Measurements from ENCODE around the gene ATP10A. TPM values are rescaled to one million over a fixed set of nuclear protein-coding genes. Genes with fewer than 3 reads are reported as not detected.

The ATP10A gene
- total and polyA plus RNA-seq, 9 of the 15 experiments (the other 6 are each of a cell fraction or from before 2014, with no cell fraction given): 0.09 TPM; not detected in 8

DNA sequence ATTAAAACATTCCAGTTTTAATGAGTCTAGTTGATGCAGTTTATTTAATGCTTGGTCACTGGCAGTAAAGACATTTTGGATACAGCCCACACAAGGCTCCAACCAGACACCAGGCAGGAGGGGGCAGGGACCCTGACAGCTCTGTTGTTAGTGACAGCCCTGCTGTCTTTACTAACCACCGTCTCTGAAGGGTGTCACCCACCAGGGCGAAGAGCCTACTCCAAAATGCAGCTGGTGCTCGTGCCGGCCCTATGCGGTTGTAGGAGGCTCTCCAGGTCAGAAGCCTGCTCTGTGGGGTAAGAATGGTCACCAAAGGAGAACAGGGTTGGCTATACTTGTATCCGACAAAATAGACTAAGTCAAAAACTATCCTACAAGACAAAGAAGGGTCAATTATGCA lies 132.2 kb downstream of the ATP10A start:
- WGBS (ENCODE audit: insufficient coverage, low coverage, missing lambda C conversion rate): 0% methylated on average over 6 of the region's 6 CpGs
- CTCF ChIA-PET (ENCODE audit: low intra/inter-chr PET ratio): no interaction called here
- in situ Hi-C loops (cut with MboI): no loop called here

More for the DNA sequence above, 132.2 kb downstream of the ATP10A start:
- DNase-seq (ENCODE audit: extremely low read depth in 1 of 4, low spot score in 3 of 4) (no peak), ATAC-seq (no peak), FAIRE-seq (no peak)
- H3K27me3 ChIP-seq (ENCODE audit: control insufficient read depth in 2 of 2, insufficient read depth in 2 of 2, low read length in 2 of 2): peaks cover 0 to 25% of the 10 kb centered on the region in 2 experiments; a peak in 3 of 5 replicates
- H4K20me1 ChIP-seq (replicated peaks; ENCODE audit: control insufficient read depth, insufficient read depth, low read length): 0 out of 2 replicates have a peak, but pooled peaks cover 4% of the 10 kb centered on the region
- no TSS peak for BruUV-seq (replicated peaks)
- H2AFZ ChIP-seq (ENCODE audit: low read depth, low read length): no peak overlapping the region
- H3K4me1 ChIP-seq (replicated peaks in 1 of 2; ENCODE audit: control insufficient read depth in 2 of 2, insufficient read depth in 2 of 2, low read length in 2 of 2): no peaks in the 10 kb centered on the region
- intact Hi-C loops (cut with micrococcal nuclease): no loop called here
- no peaks in the 10 kb centered on the region for H3K36me3 ChIP-seq (ENCODE audit: control insufficient read depth, insufficient read depth, low read length)
- H3K4me2 ChIP-seq (ENCODE audit: insufficient read depth, low read length): no peak overlapping the region
- H3K9me1 ChIP-seq (ENCODE audit: control insufficient read depth, insufficient read depth, low read length): no peaks in the 10 kb centered on the region
- H3K79me2 ChIP-seq (ENCODE audit: control insufficient read depth, insufficient read depth, low read length): no peaks in the 10 kb centered on the region
- TF ChIP-seq ZNF696 (CRISPR knock-in tag; conservative IDR thresholded peaks at IDR 0.05) (no peak), SMAD1 (IDR thresholded peaks at IDR 0.05; ENCODE audit: low read depth, low read length, partially characterized antibody) (no peak), ZNF589 (CRISPR knock-in tag; IDR thresholded peaks at IDR 0.05; ENCODE audit: low read depth) (no peak), ZNF280B (CRISPR knock-in tag; IDR thresholded peaks at IDR 0.05) (no peak), ZNF445 (CRISPR knock-in tag; IDR thresholded peaks at IDR 0.05; ENCODE audit: low read depth) (no peak), ZNF384 (IDR thresholded peaks at IDR 0.05; ENCODE audit: low read depth, low read length) (no peak), ZNF282 (CRISPR knock-in tag; IDR thresholded peaks at IDR 0.05) (no peak)
- TF ChIP-seq, protein P1, sequence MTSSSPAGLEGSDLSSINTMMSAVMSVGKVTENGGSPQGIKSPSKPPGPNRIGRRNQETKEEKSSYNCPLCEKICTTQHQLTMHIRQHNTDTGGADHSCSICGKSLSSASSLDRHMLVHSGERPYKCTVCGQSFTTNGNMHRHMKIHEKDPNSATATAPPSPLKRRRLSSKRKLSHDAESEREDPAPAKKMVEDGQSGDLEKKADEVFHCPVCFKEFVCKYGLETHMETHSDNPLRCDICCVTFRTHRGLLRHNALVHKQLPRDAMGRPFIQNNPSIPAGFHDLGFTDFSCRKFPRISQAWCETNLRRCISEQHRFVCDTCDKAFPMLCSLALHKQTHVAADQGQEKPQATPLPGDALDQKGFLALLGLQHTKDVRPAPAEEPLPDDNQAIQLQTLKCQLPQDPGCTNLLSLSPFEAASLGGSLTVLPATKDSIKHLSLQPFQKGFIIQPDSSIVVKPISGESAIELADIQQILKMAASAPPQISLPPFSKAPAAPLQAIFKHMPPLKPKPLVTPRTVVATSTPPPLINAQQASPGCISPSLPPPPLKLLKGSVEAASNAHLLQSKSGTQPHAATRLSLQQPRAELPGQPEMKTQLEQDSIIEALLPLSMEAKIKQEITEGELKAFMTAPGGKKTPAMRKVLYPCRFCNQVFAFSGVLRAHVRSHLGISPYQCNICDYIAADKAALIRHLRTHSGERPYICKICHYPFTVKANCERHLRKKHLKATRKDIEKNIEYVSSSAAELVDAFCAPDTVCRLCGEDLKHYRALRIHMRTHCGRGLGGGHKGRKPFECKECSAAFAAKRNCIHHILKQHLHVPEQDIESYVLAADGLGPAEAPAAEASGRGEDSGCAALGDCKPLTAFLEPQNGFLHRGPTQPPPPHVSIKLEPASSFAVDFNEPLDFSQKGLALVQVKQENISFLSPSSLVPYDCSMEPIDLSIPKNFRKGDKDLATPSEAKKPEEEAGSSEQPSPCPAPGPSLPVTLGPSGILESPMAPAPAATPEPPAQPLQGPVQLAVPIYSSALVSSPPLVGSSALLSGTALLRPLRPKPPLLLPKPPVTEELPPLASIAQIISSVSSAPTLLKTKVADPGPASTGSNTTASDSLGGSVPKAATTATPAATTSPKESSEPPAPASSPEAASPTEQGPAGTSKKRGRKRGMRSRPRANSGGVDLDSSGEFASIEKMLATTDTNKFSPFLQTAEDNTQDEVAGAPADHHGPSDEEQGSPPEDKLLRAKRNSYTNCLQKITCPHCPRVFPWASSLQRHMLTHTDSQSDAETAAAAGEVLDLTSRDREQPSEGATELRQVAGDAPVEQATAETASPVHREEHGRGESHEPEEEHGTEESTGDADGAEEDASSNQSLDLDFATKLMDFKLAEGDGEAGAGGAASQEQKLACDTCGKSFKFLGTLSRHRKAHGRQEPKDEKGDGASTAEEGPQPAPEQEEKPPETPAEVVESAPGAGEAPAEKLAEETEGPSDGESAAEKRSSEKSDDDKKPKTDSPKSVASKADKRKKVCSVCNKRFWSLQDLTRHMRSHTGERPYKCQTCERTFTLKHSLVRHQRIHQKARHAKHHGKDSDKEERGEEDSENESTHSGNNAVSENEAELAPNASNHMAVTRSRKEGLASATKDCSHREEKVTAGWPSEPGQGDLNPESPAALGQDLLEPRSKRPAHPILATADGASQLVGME (CRISPR knock-in tag; IDR thresholded peaks at IDR 0.05): no peak
- H3K27ac ChIP-seq (ENCODE audit: extremely low read depth, low read depth, low read length): no peak overlapping the region
- no peak overlapping the region for H3K9ac ChIP-seq (ENCODE audit: insufficient read depth in 1 of 2, low read depth in 2 of 2, low read length in 2 of 2)
- no peak overlapping the region for H3K4me3 ChIP-seq
- POLR2A ChIA-PET: no interaction called here
- no peaks in the 10 kb centered on the region for H3K9me3 ChIP-seq (replicated peaks; ENCODE audit: control insufficient read depth, insufficient read depth, low read depth, low read length)
